NCI-H1930 (cell line): ENCODE measurements around the gene TRIM24.

Experiments
- DNase-seq, 2 experiments: peaks; one replicate each; lab custom pipeline; 2025; lab: John Stamatoyannopoulos, UW

Gene TRIM24

GRCh38 chr7:138625084-138625848 lies 165.2 kb downstream of the TRIM24 start:
- DNase-seq, result no peak

GRCh38 chr7:138625849-138626230 lies 165.8 kb downstream of the TRIM24 start:
- no peak for DNase-seq

- no peak for DNase-seq
Observed at GRCh38 chr7:138626846-138627245, 166.8 kb downstream of the TRIM24 start.

GRCh38 chr7:138627361-138627760 lies 167.3 kb downstream of the TRIM24 start:
- DNase-seq, result no peak

DNA sequence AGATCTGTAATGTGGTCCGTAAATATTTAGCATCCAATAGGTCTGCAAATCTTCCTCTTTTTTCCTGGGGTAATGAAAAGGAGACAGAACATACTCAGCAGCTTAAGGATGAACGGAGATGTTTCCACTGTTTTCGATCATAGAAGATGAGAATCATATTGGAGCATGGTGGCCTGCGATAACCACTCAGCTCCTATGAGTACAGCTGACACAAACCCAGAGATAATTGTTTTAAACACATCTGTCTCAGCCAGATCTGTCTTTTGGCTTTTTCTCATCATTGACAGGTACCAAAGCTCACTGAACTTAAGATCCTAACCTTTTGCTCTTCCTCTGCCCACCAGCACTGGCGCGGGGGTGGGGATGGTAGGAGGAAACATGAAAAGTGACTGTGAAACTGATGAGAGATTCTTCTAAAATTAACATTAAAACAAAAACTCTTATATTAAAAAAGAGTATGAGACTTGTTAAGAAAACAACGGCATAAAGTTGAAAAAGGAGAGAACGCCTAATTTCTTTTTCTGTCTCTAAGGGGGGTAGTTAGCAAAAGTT lies 170.1 kb downstream of the TRIM24 start:
- no peak for DNase-seq

DNA sequence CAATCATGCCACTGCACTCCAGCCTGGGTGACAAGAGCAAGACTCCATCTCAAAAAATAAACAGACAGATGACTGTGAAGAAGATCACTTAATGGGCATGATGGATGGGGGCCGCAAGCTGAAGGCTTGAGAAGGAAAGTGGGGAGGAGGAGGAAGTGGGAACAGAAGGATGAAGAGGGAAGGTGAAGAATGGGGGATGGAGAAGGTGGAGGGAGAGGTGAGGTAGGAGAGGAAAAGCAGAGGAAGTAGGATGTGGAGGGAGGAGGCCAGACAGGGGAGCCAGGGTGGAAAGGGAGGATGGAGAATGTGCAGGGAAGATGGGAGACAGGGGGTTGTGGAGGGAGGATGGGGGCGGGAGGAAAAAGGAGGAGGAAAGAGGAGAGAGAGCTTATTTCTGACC lies 172.3 kb downstream of the TRIM24 start:
- no peak for DNase-seq

GRCh38 chr7:138632826-138633602 lies 173.0 kb downstream of the TRIM24 start:
- DNase-seq, result no peak
